Measurements from ENCODE around the gene SLFN11. TPM values are rescaled to one million over a fixed set of nuclear protein-coding genes. Genes with fewer than 3 reads are reported as not detected.
"Not testable (repeated sequence)": the region's sequence is repeated elsewhere in the genome, so short reads cannot be mapped to it uniquely, and the experiment has no call there.

Gene SLFN11
- total RNA-seq, 3 donors from 2014 or later: 4.2 to 19.5 (median 10.3) TPM

DNA sequence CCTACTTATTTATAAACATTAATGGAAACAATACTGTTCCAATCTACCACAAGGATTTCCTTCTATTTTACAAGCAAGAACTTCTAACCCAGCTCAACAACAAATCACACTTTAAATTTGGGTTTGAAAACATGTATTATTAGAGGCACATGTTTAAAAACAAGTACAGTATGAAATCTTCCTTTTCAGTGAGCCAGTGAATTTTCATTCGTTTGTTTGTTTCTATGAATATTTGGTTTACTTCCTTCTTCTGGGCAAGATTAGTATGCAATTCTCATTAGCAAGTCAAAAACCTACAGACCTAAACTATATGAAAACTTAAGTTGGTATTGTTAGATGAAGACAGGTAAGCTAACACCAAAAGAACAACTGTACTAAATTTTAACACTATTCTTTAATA, 33.1 kb upstream of the SLFN11 start:
- H3K9me3 ChIP-seq: no peaks in the 10 kb centered on the region
- intact Hi-C loops (cut with DNase I, micrococcal nuclease): no loop called here

DNA sequence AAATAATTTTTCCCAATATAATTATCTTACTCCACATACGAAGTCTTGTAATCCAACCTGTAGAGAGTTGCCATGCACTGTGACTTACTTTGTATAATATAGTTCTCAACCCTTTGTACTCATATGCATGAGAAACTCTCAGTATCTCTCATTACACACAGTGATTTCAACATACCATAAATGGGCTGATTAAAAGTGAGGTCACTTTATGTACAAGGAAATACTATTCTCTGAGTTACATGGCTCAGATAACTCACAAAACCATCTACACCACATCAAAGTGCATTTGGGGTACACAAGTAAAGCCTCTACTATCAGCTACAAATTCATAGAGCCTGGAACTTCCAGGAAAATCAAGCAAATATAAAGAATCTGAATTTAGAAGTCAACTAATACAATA, 30.9 kb upstream of the SLFN11 start:
- TF ChIP-seq, protein P1, sequence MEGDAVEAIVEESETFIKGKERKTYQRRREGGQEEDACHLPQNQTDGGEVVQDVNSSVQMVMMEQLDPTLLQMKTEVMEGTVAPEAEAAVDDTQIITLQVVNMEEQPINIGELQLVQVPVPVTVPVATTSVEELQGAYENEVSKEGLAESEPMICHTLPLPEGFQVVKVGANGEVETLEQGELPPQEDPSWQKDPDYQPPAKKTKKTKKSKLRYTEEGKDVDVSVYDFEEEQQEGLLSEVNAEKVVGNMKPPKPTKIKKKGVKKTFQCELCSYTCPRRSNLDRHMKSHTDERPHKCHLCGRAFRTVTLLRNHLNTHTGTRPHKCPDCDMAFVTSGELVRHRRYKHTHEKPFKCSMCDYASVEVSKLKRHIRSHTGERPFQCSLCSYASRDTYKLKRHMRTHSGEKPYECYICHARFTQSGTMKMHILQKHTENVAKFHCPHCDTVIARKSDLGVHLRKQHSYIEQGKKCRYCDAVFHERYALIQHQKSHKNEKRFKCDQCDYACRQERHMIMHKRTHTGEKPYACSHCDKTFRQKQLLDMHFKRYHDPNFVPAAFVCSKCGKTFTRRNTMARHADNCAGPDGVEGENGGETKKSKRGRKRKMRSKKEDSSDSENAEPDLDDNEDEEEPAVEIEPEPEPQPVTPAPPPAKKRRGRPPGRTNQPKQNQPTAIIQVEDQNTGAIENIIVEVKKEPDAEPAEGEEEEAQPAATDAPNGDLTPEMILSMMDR (IDR thresholded peaks at IDR 0.05): no peak
- ATAC-seq (no peak), DNase-seq (no peak)
- Histone ChIP-seq H3K9me3 (no peaks in the 10 kb centered on the region), H3K36me3 (ENCODE audit: low read depth) (no peaks in the 10 kb centered on the region), H3K4me1 (ENCODE audit: low read depth) (no peaks in the 10 kb centered on the region), H3K4me3 (no peak overlapping the region)
- intact Hi-C loops (cut with DNase I, micrococcal nuclease): no loop called here

More for the DNA sequence above, 33.1 kb upstream of the SLFN11 start:
- no peak for DNase-seq
- TF ChIP-seq, protein P1 (IDR thresholded peaks at IDR 0.05): no peak
- H3K4me3 ChIP-seq: no peak overlapping the region
- no peaks in the 10 kb centered on the region for H3K4me1 ChIP-seq (ENCODE audit: low read depth)
- ATAC-seq: no peak
- no peaks in the 10 kb centered on the region for H3K36me3 ChIP-seq (ENCODE audit: low read depth)

DNA sequence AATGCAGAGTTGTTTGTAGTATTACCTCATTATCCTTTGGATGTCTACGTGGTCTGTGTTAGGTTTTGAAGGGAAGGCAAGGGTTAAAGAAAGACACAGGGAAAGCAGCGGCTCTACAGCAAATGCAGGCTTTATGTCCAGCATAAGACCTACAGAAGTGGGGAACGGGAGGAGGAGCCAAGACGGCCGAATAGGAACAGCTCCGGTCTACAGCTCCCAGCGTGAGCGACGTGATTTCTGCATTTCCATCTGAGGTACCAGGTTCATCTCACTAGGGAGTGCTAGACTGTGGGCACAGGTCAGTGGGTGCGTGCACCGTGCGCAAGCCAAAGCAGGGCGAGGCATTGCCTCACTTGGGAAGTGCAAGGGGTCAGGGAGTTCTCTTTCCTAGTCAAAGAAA, 20.4 kb upstream of the SLFN11 start:
- H3K4me3 ChIP-seq; intact Hi-C loops (cut with DNase I, micrococcal nuclease); H3K36me3 ChIP-seq (ENCODE audit: low read depth); DNase-seq; H3K9me3 ChIP-seq; ATAC-seq; H3K4me1 ChIP-seq (ENCODE audit: low read depth): not testable (repeated sequence)

DNA sequence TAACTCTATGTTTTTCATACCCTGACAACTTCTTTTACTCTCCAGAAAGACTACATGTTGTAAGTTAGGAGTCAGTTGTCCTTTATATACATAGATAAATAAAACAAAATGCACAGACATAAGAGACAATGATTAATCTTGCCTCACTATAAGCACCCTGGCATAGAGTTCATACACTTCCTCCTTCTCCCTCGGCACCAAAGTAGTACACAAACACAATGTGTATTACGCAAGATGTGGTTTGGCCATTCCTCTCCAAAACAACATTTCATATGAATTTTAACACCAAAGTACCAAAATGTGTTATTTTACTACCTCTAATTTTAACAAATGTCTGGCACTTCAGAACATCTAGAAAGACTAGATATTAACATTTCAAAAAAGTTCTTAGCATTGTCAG, 17.2 kb upstream of the SLFN11 start:
- no peak for ATAC-seq

DNA sequence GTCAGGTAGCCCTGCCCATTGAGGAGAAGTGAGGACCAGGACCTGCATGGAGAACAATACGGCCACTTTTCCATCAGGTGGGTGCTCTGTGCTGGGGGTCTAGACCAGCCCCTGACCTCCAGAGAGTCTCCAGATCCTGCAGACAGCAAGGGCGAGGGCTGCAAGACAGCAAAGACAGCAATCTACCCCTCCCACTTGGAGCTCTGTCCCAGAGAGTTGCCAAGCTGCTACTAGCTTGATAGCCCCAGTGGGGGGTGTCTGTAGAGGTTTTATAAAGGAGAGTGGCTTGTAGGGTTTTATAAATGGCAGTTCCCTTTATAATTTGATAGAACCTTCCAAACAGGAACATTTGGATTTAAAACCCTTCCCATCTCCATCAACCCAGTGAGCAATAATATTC, 16.7 kb upstream of the SLFN11 start:
- TF ChIP-seq, protein P1 (IDR thresholded peaks at IDR 0.05): no peak
- Histone ChIP-seq H3K4me1 (ENCODE audit: low read depth) (no peaks in the 10 kb centered on the region), H3K9me3 (no peaks in the 10 kb centered on the region), H3K4me3 (no peak overlapping the region), H3K36me3 (ENCODE audit: low read depth) (no peaks in the 10 kb centered on the region)
- ATAC-seq (no peak), DNase-seq (no peak)
- intact Hi-C loops (cut with DNase I, micrococcal nuclease): no loop called here

More for the DNA sequence above, 17.2 kb upstream of the SLFN11 start:
- Histone ChIP-seq H3K4me1 (ENCODE audit: low read depth) (no peaks in the 10 kb centered on the region), H3K4me3 (no peak overlapping the region), H3K36me3 (ENCODE audit: low read depth) (no peaks in the 10 kb centered on the region), H3K9me3 (no peaks in the 10 kb centered on the region)
- TF ChIP-seq, protein P1 (IDR thresholded peaks at IDR 0.05): no peak
- no peak for DNase-seq
- intact Hi-C loops (cut with DNase I, micrococcal nuclease): no loop called here

DNA sequence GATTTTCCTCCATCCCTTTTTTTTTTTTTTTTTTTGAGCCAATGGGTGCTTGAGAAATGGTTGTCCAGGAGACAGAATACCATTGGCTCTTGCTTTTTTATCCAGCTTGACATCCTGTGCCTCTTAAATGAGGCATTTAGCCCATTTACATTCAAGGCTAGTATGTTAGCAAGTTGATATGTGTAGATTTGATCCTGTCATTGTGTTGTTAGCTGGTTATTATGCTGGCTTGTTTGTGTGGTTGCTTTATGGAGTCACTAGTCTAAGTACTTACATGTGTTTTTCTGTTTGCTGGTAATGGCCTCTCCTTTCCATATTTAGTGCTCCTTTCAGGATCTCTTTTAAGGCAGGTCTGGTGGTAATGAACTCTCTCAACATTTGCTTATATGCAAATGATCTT, 14.1 kb upstream of the SLFN11 start:
- ATAC-seq: no peak
- TF ChIP-seq, protein P1 (IDR thresholded peaks at IDR 0.05): no peak
- Histone ChIP-seq H3K4me1 (ENCODE audit: low read depth) (no peaks in the 10 kb centered on the region), H3K36me3 (ENCODE audit: low read depth) (no peaks in the 10 kb centered on the region), H3K9me3 (no peaks in the 10 kb centered on the region), H3K4me3 (no peak overlapping the region)
- intact Hi-C loops (cut with DNase I, micrococcal nuclease): no loop called here
- DNase-seq: no peak

All from mucosa of descending colon (tissue), 3 donors.